PC-9 (cell line): ENCODE measurements around the gene SYT7. TPM values are rescaled to one million over a fixed set of nuclear protein-coding genes. Genes with fewer than 3 reads are reported as not detected.

Experiments
- BruUV-seq: library from RNA; stranded (reverse); fragments of 400-500 nt; replicated peaks from 2 replicates; lab custom pipeline; 2021; lab: Mats Ljungman, UMichigan
- CTCF ChIA-PET: fragments of 300-600 bp; sonication (Branson Sonifier 250); formaldehyde crosslinking; loops from one replicate; lab custom pipeline; 2022; ENCODE audit warnings: antibody characterized with exemption; lab: Charles Lee
- POLR2A ChIA-PET: fragments of 300-600 bp; sonication (Branson Sonifier 250); formaldehyde crosslinking; loops from one replicate; lab custom pipeline; 2022; ENCODE audit warnings: antibody characterized with exemption; ENCODE audit not compliant: unreplicated experiment; lab: Charles Lee
- DNase-seq, 2 experiments: peaks; one replicate each; pipeline versions ENCODE4 v3.0.0 to v3.0.0-alpha.2; 2015 to 2022; ENCODE audit warnings: mixed read lengths in 1 of 2
- H2AFZ ChIP-seq: fragments of 200-600 bp; sonication (generic); 2 replicates; pipeline ENCODE4 v1.8.1; 2017; ENCODE audit warnings: antibody characterized with exemption
- H3F3A ChIP-seq: fragments of 200-600 bp; sonication (generic); 2 replicates; pipeline ENCODE4 v1.8.1; 2017; ENCODE audit warnings: antibody characterized with exemption, mild to moderate bottlenecking, low read depth; ENCODE audit not compliant: insufficient read depth
- H3K27ac ChIP-seq: fragments of 200-600 bp; sonication (generic); 2 replicates; pipeline ENCODE4 v1.6.1; 2016; ENCODE audit warnings: mixed run types
- H3K27me3 ChIP-seq: fragments of 200-600 bp; sonication (generic); 2 replicates; pipeline ENCODE4 v1.6.1; 2016; ENCODE audit warnings: low read depth, mixed run types; ENCODE audit not compliant: insufficient read depth
- H3K36me3 ChIP-seq: fragments of 200-600 bp; sonication (generic); 2 replicates; pipeline ENCODE4 v1.6.1; 2016; ENCODE audit warnings: low read depth, mixed run types
- H3K4me1 ChIP-seq: fragments of 200-600 bp; sonication (generic); replicated peaks from 2 replicates; pipeline ENCODE4 v1.6.1; 2016; ENCODE audit warnings: mixed run types; ENCODE audit not compliant: insufficient read depth
- H3K4me2 ChIP-seq: fragments of 200-600 bp; sonication (generic); 2 replicates; pipeline ENCODE4 v1.6.1; 2017; ENCODE audit warnings: mixed run types
- H3K4me3 ChIP-seq: fragments of 200-600 bp; sonication (generic); 2 replicates; pipeline ENCODE4 v1.6.1; 2016; ENCODE audit warnings: mixed run types
- H3K79me2 ChIP-seq: fragments of 200-600 bp; sonication (generic); 2 replicates; pipeline ENCODE4 v1.6.1; 2017; ENCODE audit warnings: low read depth, mixed run types
- H3K9me2 ChIP-seq: fragments of 200-600 bp; sonication (generic); 2 replicates; pipeline ENCODE4 v1.8.1; 2017; ENCODE audit warnings: mild to moderate bottlenecking; ENCODE audit not compliant: insufficient read depth
- H3K9me3 ChIP-seq: fragments of 200-600 bp; sonication (generic); 2 replicates; pipeline ENCODE4 v1.8.1; 2016; ENCODE audit warnings: low read depth; ENCODE audit not compliant: insufficient read depth
- H4K20me1 ChIP-seq: fragments of 200-600 bp; sonication (generic); 2 replicates; pipeline ENCODE4 v1.8.1; 2017; ENCODE audit not compliant: insufficient read depth
- CTCF ChIP-seq: fragments of 200-600 bp; sonication (generic); conservative IDR thresholded peaks from 2 replicates; pipeline ENCODE4 v1.6.1; 2017; ENCODE audit warnings: mixed run types, antibody characterized with exemption, mild to moderate bottlenecking, moderate library complexity
- EZH2 ChIP-seq: fragments of 200-600 bp; sonication (generic); IDR thresholded peaks from 2 replicates; pipeline ENCODE4 v1.8.0; 2017; ENCODE audit warnings: antibody characterized with exemption, low read depth
- intact Hi-C: fragments of 100-400 bp; cut with micrococcal nuclease; formaldehyde crosslinking; loops from one replicate; pipeline ENCODE4 v1.10.0; 2022; ENCODE audit not compliant: unreplicated experiment
- total RNA-seq: library from RNA; stranded (reverse); gene quantifications from 2 replicates; pipeline ENCODE4 v1.2.3, GENCODE V29; 2021

Gene SYT7
- total RNA-seq, 1 experiment from 2014 or later: 4.0 TPM

- H3K4me2 ChIP-seq: no peak overlapping the region
Measured at GRCh38 chr11:61552108-61552635, 28.7 kb downstream of the SYT7 start.

GRCh38 chr11:61551634-61552033, 29.2 kb downstream of the SYT7 start:
- Histone ChIP-seq H3F3A (no peaks in the 10 kb centered on the region), H3K27ac (no peak overlapping the region), H3K9me2 (no peaks in the 10 kb centered on the region), H3K9me3 (no peaks in the 10 kb centered on the region), H3K79me2 (no peaks in the 10 kb centered on the region), H3K4me1 (no peaks in the 10 kb centered on the region), H4K20me1 (peaks cover 6% of the 10 kb centered on the region; the same call in 1 of the 2 replicates), H3K27me3 (peaks cover 29% of the 10 kb centered on the region), H3K36me3 (no peaks in the 10 kb centered on the region), H2AFZ (no peak overlapping the region), H3K4me2 (no peak overlapping the region), H3K4me3 (no peak overlapping the region)
- ChIA-PET POLR2A (no interaction called here), CTCF (no interaction called here)
- DNase-seq: peak in 1 of 2 experiments; percentile 58
- TF ChIP-seq CTCF (0 out of 2 replicates have a peak, but pooled peaks have one; percentile 15), EZH2 (no peak)
- intact Hi-C loops: no loop called here
- BruUV-seq: no TSS peak

More at GRCh38 chr11:61552108-61552635, 28.7 kb downstream of the SYT7 start:
- H3K27me3 ChIP-seq: peaks cover 29% of the 10 kb centered on the region
- H3K9me2 ChIP-seq: no peaks in the 10 kb centered on the region
- H3F3A ChIP-seq: no peaks in the 10 kb centered on the region
- TF ChIP-seq EZH2 (no peak), CTCF (no peak)
- no peaks in the 10 kb centered on the region for H3K36me3 ChIP-seq
- peaks cover 6% of the 10 kb centered on the region; the same call in 1 of the 2 replicates for H4K20me1 ChIP-seq
- H3K4me3 ChIP-seq: no peak overlapping the region
- ChIA-PET POLR2A (no interaction called here), CTCF (no interaction called here)
- no peaks in the 10 kb centered on the region for H3K9me3 ChIP-seq
- no peak overlapping the region for H2AFZ ChIP-seq
- BruUV-seq: no TSS peak
- DNase-seq: no peak
- H3K4me1 ChIP-seq: no peaks in the 10 kb centered on the region
- no peaks in the 10 kb centered on the region for H3K79me2 ChIP-seq
- intact Hi-C loops: no loop called here
- H3K27ac ChIP-seq: no peak overlapping the region

GRCh38 chr11:61550665-61551227, 30.1 kb downstream of the SYT7 start:
- intact Hi-C loops: no loop called here
- no peak overlapping the region for H2AFZ ChIP-seq
- H3K9me2 ChIP-seq: no peaks in the 10 kb centered on the region
- H3K4me3 ChIP-seq: no peak overlapping the region
- no peak for TF ChIP-seq EZH2
- no peak for TF ChIP-seq CTCF
- H3K27me3 ChIP-seq: peaks cover 24% of the 10 kb centered on the region
- no peaks in the 10 kb centered on the region for H3F3A ChIP-seq
- CTCF ChIA-PET: no interaction called here
- no TSS peak for BruUV-seq
- H3K36me3 ChIP-seq: no peaks in the 10 kb centered on the region
- DNase-seq: no peak
- no peak overlapping the region for H3K4me2 ChIP-seq
- no peak overlapping the region for H3K27ac ChIP-seq
- POLR2A ChIA-PET: no interaction called here
- no peaks in the 10 kb centered on the region for H3K4me1 ChIP-seq
- H3K79me2 ChIP-seq: no peaks in the 10 kb centered on the region
- H4K20me1 ChIP-seq: peaks cover 6% of the 10 kb centered on the region; the same call in 1 of the 2 replicates
- no peaks in the 10 kb centered on the region for H3K9me3 ChIP-seq
